Ureter (tissue), 1 donor: ENCODE data around the gene DCAF4. TPM values are rescaled to one million over a fixed set of nuclear protein-coding genes. Genes with fewer than 3 reads are reported as not detected.

Source experiments
- DNase-seq: peaks from one replicate; pipeline ENCODE4 v3.0.0-alpha.2; 2020; ENCODE audit warnings: low spot score
- total RNA-seq: library from RNA; stranded (reverse); gene quantifications from one replicate; pipeline ENCODE4 v1.2.4, GENCODE V29; 2023
- donor health status: DM: yes; HTN: yes; CAD: no.

DCAF4 gene
- 26.0 TPM for total RNA-seq

DNA sequence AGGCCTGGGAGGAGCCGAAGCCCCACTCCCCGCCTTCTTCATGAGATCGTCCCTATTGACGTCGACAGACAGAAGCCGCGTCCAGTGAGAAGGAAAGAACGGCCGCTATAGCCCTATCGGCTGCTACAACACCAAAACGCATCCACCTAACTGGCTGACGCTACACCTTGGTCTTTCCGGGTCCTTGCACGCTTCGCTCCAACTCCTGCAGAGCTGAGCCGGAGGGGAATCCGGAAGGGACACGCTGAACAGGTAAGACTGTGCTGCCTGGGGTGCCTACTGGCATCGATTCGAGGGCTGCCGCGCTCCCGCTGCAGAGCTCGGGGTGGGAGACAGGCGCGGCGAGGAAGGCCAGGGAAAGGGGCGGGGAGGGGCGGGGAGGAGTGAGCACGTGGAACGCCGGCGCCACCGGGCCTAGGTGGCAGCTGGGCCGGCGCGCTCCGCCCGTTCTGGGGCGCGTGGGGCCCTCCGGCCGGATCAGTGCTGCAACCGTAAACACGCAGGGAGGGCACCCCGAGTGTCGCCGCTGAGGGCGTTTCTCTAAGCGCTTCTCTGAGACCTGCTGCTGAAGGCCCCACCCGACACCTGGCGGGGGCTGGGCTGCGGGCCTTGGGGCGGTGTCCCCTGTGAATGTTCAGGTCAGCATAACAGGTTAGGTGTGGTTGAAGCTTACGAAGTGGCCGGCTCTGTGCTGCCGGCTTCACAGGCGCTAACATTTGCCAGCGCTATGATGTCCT is at the start of gene DCAF4:
TSS of gene DCAF4 (plus strand) at position 173 of the 737 bp plus-strand sequence. CDS start 11,515 bp downstream, outside the sequence.
- peak; percentile 97 for DNase-seq

- DNase-seq: no peak
Observed at GRCh38 chr14:72876710-72877063, 49.6 kb upstream of the DCAF4 start.

DNA sequence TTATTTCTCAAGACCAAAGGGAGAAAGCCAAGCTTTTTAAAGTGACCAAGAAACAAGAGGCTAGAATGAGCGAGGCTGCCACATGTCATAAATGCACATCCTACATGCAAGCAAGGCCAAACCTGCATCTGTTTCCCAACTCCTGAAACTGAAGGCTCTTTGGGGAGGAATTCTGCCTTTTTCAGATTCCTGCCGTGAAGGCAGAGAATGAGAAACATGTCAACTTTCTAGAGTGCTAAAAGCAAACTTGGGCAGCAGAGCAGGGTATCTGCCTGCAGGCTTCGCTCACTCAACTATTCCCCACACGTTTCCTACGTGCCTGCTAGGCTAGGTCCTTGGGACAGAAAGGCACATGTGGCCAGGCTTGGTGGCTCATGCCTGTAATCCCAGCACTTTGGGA is 47.5 kb upstream of the DCAF4 start:
- DNase-seq: no peak

- DNase-seq: no peak
Observed at GRCh38 chr14:72879431-72879830, 46.8 kb upstream of the DCAF4 start.

DNA sequence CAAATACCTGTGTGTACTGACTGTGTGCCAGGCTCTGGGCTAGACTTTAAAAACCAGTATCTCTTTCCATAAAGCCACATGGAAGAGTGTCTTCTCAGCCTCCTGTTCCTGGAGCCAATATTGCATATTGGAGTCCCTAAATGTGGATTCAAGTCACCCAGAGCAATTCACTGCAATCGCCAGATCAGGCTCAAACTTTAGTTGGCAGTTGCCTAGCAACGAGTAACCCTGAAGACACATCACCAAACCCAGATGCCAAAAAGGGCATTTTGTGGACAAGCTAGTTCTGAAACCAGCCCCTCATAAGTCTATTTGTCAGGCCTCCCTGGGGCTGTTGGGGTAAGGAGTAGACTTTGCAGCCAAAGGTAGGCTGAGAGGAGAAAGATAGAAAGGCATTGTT is 46.1 kb upstream of the DCAF4 start:
- no peak for DNase-seq

GRCh38 chr14:72880820-72881219 is 45.4 kb upstream of the DCAF4 start:
- no peak for DNase-seq

DNA sequence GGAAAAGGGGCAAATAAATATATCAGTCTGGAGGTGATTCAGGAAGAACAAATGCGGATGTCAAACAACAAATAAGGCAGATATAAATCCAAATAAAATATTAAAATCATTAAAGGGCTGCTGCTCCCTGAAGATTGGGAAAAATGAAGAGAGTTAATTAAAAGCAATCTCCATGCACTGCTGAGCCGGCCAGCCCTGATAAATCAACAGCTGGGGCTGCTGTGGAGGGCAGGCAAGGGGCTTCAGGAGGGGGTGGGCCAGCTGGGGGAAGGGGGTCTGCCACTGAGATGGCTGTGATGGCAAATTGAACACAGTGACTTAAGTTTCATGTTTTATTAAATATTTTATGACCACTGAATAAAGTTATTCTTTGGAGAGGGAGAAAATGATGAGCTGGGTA is 44.7 kb upstream of the DCAF4 start:
- DNase-seq: no peak

GRCh38 chr14:72882047-72882446 is 44.2 kb upstream of the DCAF4 start:
- DNase-seq: no peak

GRCh38 chr14:72882463-72882862 is 43.8 kb upstream of the DCAF4 start:
- DNase-seq: no peak

- no peak for DNase-seq
Observed at GRCh38 chr14:72883109-72883508, 43.2 kb upstream of the DCAF4 start.

DNA sequence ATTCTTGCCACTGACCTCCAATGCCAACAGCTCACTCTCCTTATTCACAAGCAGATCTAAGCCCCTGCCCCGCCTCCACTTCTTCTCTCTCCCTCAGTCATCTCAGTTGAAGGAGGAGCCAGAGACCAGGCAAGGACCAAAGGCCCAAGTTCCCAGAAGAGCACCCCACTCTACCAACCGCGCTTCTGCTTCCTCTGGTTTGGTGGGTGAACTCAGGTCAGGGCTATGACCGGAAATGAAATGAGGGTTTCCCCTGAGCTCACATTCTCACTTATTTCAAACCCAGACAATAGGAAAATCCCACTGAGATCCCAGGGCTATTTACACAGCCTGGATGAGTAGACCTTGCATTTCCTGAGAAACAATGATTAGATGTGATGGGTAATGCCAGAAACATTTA is 42.3 kb upstream of the DCAF4 start:
- no peak for DNase-seq

- DNase-seq: no peak
Observed at GRCh38 chr14:72884386-72884785, 41.9 kb upstream of the DCAF4 start.

GRCh38 chr14:72887514-72887913 is 38.8 kb upstream of the DCAF4 start:
- DNase-seq: no peak

DNA sequence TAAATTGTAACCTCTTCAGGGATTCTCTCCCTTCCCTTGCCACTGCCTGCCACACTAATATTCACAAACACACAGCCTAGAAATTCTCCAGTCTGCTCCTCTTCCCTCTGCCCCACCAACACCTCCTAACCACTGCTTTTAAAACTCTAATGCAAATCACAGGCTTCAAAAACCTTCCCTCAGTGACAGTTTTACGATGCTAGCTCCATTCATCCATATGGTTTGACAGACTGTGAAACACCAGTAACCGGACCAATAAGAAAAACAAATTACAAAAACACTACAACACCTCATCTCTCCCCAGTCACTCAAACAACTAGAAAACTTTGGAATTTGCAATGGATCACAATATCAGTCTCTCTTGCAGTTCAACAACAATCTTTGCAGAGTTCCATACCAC is 38.1 kb upstream of the DCAF4 start:
- DNase-seq: no peak

DNA sequence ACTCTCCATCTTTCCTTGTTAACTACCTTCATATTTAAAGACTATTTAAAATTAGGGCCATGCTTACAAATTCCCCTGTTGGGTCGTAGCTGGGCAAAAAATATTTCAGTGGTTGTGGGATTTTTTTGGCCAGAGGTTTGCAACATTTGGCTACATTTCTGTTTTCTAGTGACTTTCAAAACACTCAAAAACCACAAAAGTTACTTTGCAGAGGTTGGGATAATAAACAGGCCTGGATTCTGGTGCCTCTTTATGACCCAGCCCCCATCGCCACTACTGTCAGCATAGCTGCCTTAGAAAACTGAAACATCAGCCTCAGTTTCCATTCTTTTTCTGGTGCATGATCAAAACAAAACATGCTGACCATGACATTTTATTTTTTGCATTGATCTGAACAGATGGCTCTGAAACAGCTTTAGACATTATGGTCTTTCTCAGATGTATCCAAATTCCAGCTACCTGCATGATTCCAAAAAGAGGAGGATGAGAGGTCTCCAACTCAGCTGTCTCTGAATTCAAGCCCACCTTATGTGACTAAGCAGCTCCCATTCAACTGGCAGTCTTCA is 37.5 kb upstream of the DCAF4 start:
- no peak for DNase-seq

GRCh38 chr14:72889366-72889765 is 36.9 kb upstream of the DCAF4 start:
- no peak for DNase-seq

DNA sequence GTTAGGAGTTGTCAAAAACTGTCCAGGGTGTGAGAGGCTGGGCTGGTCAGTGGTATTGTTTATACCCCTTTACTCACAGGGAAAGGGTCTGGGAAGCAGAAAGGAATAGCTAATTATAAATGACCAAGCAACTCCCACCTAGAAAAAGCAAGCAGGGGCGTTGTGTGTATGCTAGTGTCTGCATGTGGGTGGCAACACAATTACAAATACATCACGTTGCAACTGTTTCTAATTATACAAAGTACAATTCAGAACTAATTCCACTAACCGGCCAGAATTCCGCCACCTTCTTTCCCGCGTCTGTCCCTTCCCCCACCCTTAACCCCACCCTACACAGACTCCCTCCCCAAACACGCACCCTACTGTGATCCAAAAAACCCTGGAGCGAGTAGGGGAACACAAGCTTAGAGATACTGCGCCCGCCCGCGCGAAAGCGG is 34.6 kb upstream of the DCAF4 start:
- no peak for DNase-seq

DNA sequence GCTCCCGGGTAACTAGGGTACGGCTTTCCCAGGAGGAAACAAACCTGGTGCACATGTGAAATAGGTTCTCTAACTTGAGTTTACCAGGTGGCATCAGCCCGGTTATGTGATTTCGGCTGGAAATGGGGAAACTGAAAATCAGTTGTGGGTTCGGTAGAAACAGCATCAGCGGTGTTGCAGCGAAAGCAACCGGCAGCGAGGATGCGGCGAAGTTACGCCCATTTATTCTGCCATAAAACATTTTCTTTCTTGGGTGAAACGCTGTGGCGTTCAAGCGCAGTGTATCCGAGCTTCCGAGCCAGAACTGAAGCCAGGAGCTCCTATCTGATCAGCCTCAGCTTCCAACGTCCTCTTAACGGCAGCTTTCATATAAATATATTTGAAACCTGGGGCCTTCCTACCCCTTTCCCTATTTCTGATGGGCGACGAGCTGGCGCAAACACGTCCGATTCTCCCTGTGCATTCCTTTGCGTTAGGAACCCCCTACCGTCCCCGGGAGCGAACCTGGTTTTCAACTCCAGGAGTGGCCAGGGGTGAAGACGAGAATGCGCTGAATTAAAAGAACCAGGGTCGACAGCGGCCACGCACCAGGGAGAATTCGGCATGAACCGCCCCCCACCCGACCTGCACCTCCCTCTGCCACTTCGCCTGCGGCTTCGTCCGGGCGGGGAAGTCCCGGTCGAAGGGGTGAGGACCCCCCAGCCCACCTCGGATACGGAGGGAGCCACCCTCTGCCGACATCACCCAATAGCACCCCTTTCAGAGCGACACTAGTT is 34.0 kb upstream of the DCAF4 start:
- no peak for DNase-seq

- no peak for DNase-seq
Observed at GRCh38 chr14:72892879-72893635, 33.2 kb upstream of the DCAF4 start.

DNA sequence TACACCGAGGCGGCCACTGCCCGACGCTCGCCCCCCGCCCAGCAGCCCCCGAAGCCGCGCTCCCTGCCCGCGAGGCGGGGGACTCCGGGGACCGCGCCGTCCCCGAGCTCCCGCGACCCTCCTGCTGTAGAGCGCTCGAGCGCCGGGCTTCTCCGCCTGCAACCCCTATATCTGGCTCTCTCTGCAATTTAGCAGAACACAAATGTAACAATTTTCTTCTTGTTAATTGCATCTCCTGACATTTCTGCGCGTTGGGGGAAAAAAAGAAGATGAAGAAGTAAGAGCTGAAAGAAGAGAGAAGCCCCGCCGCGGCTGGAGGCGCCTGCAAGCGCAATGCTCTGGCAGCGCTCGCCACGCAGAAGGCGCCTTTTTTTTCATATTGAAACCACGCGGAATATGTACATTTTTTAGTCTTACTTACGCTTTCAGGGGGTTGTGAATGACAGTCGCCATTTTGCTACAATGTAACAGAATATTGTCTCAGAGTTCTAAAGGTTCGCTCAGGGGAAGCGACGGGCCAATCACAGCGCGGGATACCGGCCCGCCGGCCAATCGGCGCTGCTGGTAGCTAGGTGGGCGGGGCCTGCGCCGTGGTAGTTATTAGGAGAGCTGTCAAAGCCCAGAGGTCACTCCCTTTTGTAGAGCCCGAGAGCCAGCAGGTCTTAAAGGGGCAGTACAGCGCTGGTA is 32.5 kb upstream of the DCAF4 start, which contains the start of gene DPF3:
TSS of gene DPF3 (minus strand) at position 466 of the 687 bp plus-strand sequence. CDS start at position 453, 13 bp downstream.
- peak; percentile 94 for DNase-seq

DNA sequence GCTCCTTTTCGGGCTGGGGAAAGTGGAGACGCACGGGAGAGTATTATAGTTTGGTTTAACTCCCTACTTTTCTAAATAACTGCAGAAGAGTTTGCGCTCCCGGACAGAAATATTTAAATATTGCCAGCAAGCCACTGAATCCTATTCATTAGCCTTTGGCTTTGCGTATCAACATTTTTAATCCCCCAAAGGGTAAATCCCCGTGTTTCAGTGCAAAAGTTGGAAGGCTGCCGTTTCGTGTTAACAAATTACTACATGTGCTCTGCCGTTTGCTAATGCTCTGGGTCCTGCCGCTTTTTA is 32.0 kb upstream of the DCAF4 start:
- no peak for DNase-seq
